Thyroid gland (tissue), 4 donors: ENCODE data around the gene KCNIP1. TPM values are rescaled to one million over a fixed set of nuclear protein-coding genes. Genes with fewer than 3 reads are reported as not detected.

Experiments
- DNase-seq, 2 donors: peaks; one replicate each; pipeline ENCODE4 v3.0.0-alpha.2; 2019
- H3K27ac ChIP-seq, 3 donors: fragments of 200-600 bp; sonication (generic); 1 replicate in 2 of 3; 2 replicates in 1 of 3; pipeline ENCODE4 v1.5.1; 2016 to 2019; ENCODE audit warnings: mild to moderate bottlenecking in 1 of 3, moderate library complexity in 1 of 3
- H3K27me3 ChIP-seq: fragments of 200-600 bp; sonication (generic); one replicate; pipeline ENCODE4 v1.5.1; 2019
- H3K36me3 ChIP-seq, 2 donors: fragments of 200-600 bp; sonication (generic); one replicate each; pipeline ENCODE4 v1.5.1; 2016 to 2019
- H3K4me1 ChIP-seq, 2 donors: fragments of 200-600 bp; sonication (generic); one replicate each; pipeline ENCODE4 v1.5.1; 2017 to 2019
- H3K4me3 ChIP-seq, 3 donors: fragments of 200-600 bp; sonication (generic); replicated peaks in 1 of 3; 1 replicate in 2 of 3; 2 replicates in 1 of 3; pipeline ENCODE4 v1.5.1; 2016; ENCODE audit warnings: mild to moderate bottlenecking in 1 of 3
- H3K9me3 ChIP-seq: fragments of 200-600 bp; sonication (generic); one replicate; pipeline ENCODE4 v1.5.1; 2017
- CTCF ChIP-seq, 6 experiments: fragments of 200-600 bp in 3 of 6; fragments of 450-650 bp in 3 of 6; sonication (generic) in 3 of 6; IDR thresholded peaks; one replicate each; pipeline ENCODE4 v1.5.1; 2016 to 2019; ENCODE audit warnings: antibody characterized with exemption in 6 of 6, mild to moderate bottlenecking in 2 of 6, inconsistent platforms in 1 of 6, moderate library complexity in 1 of 6
- POLR2A ChIP-seq, 2 donors: fragments of 450-650 bp; IDR thresholded peaks; one replicate each; pipeline ENCODE4 v1.6.1; 2017; ENCODE audit warnings: antibody characterized with exemption in 2 of 2, mild to moderate bottlenecking in 2 of 2, moderate library complexity in 1 of 2
- WGBS, 2 donors: methylation state at CpG; one replicate each; pipeline ENCODE4 v1.1.5; 2017; 5-methylcytosine and 5-hydroxymethylcytosine counted together
- intact Hi-C: fragments of 100-400 bp; cut with DNase I; formaldehyde crosslinking; loops from one replicate; pipeline ENCODE4 v1.15.1; 2023
- total RNA-seq, 4 donors: library from RNA; depleted of rRNA; stranded (reverse); fragments of >200 nt; gene quantifications; one replicate each; pipeline ENCODE4 v1.2.3, GENCODE V29; 2016

KCNIP1 gene
- total RNA-seq, 4 donors from 2014 or later, result 0.54 to 1.7 TPM; not detected in 2

- no peak for DNase-seq
- intact Hi-C loops, result no loop called here
- Histone ChIP-seq H3K4me1 (no peaks in the 10 kb centered on the region), H3K4me3 (no peak overlapping the region), H3K27me3 (no peaks in the 10 kb centered on the region), H3K9me3 (no peaks in the 10 kb centered on the region), H3K36me3 (no peaks in the 10 kb centered on the region), H3K27ac (no peak overlapping the region)
- TF ChIP-seq POLR2A (IDR thresholded peaks at IDR 0.05) (no peak), CTCF (IDR thresholded peaks at IDR 0.05) (no peak)
- WGBS, 2 donors, result 47 to 49% methylated on average over 3 of the region's 3 CpGs
Measured at GRCh38 chr5:170565072-170565471, 61.3 kb downstream of the KCNIP1 start.

GRCh38 chr5:170569101-170569500 lies 65.3 kb downstream of the KCNIP1 start:
- intact Hi-C loops, result no loop called here
- 89 to 91% methylated on average over 5 of the region's 5 CpGs for WGBS, 2 donors
- no peak for DNase-seq
- no peaks in the 10 kb centered on the region for H3K9me3 ChIP-seq
- no peak overlapping the region for H3K27ac ChIP-seq
- TF ChIP-seq CTCF (IDR thresholded peaks at IDR 0.05) (no peak), POLR2A (IDR thresholded peaks at IDR 0.05) (no peak)
- H3K4me1 ChIP-seq, result no peaks in the 10 kb centered on the region
- no peaks in the 10 kb centered on the region for H3K27me3 ChIP-seq
- no peaks in the 10 kb centered on the region for H3K36me3 ChIP-seq
- no peak overlapping the region for H3K4me3 ChIP-seq

- Histone ChIP-seq H3K27me3 (no peaks in the 10 kb centered on the region), H3K36me3 (no peaks in the 10 kb centered on the region), H3K4me1 (no peaks in the 10 kb centered on the region), H3K4me3 (no peak overlapping the region), H3K9me3 (no peaks in the 10 kb centered on the region), H3K27ac (no peak overlapping the region)
- peak; percentile 9 to 18 for DNase-seq
- intact Hi-C loops, result no loop called here
- 14 to 15% methylated on average over 8 of the region's 8 CpGs for WGBS, 2 donors
- TF ChIP-seq POLR2A (IDR thresholded peaks at IDR 0.05), result no peak
- no peak for TF ChIP-seq CTCF (IDR thresholded peaks at IDR 0.05)
Measured at GRCh38 chr5:170570476-170570875, 66.7 kb downstream of the KCNIP1 start.

GRCh38 chr5:170571281-170571731 lies 67.5 kb downstream of the KCNIP1 start:
- Histone ChIP-seq H3K36me3 (no peaks in the 10 kb centered on the region), H3K4me3 (no peak overlapping the region), H3K27ac (no peak overlapping the region), H3K27me3 (no peaks in the 10 kb centered on the region), H3K9me3 (no peaks in the 10 kb centered on the region), H3K4me1 (no peaks in the 10 kb centered on the region)
- WGBS, 2 donors, result 65 to 67% methylated on average over 5 of the region's 5 CpGs
- intact Hi-C loops, result no loop called here
- TF ChIP-seq CTCF (IDR thresholded peaks at IDR 0.05) (no peak), POLR2A (IDR thresholded peaks at IDR 0.05) (no peak)
- DNase-seq, result no peak

- Histone ChIP-seq H3K27ac (no peak overlapping the region), H3K9me3 (no peaks in the 10 kb centered on the region), H3K36me3 (no peaks in the 10 kb centered on the region), H3K4me1 (no peaks in the 10 kb centered on the region), H3K27me3 (no peaks in the 10 kb centered on the region), H3K4me3 (no peak overlapping the region)
- 55 to 64% methylated on average over 16 of the region's 16 CpGs for WGBS, 2 donors
- no peak for TF ChIP-seq POLR2A (IDR thresholded peaks at IDR 0.05)
- no peak for TF ChIP-seq CTCF (IDR thresholded peaks at IDR 0.05)
- no peak for DNase-seq
- intact Hi-C loops, result no loop called here
Measured at GRCh38 chr5:170571875-170572852, 68.3 kb downstream of the KCNIP1 start.
